Astrocyte (in vitro differentiated cells and primary cell): ENCODE data around the gene C3orf20.

Experiments used
- CTCF ChIP-seq: IDR thresholded peaks from 2 replicates; pipeline ENCODE4 v1.5.1; 2011; ENCODE audit warnings: low read depth, mild to moderate bottlenecking, inconsistent platforms, low read length, moderate library complexity; ENCODE audit not compliant: insufficient read depth
- EZH2 ChIP-seq: IDR thresholded peaks from 2 replicates; pipeline ENCODE4 v1.6.1; 2012; ENCODE audit warnings: mild to moderate bottlenecking, low read length, inconsistent platforms; ENCODE audit not compliant: insufficient read depth

GRCh38 chr3:14794435-14794834, 119.5 kb downstream of the C3orf20 start:
- TF ChIP-seq EZH2 (no peak), CTCF (no peak)
